A549 (cell line): ENCODE results near the gene TUB.

Source experiments
- HDAC2 ChIP-seq: fragments of 200-600 bp; sonication (generic); IDR thresholded peaks from 2 replicates; pipeline ENCODE4 v1.6.1; 2016
- JUN ChIP-seq, 2 experiments: fragments of >200 bp; sonication (Bioruptor Twin); formaldehyde crosslinking; IDR thresholded peaks; 2 replicates in 1 of 2; 3 replicates in 1 of 2; pipeline ENCODE4 v1.6.1; 2016 to 2017
- POLR2A ChIP-seq: IDR thresholded peaks from 2 replicates; pipeline ENCODE4 v1.6.1; 2012; ENCODE audit warnings: mild to moderate bottlenecking, low read length
- SMC3 ChIP-seq: fragments of >200 bp; sonication (Bioruptor Twin); formaldehyde crosslinking; IDR thresholded peaks from 3 replicates; pipeline ENCODE4 v1.6.1; 2018; ENCODE audit warnings: inconsistent platforms
- ZFP36 ChIP-seq: fragments of 450-650 bp; IDR thresholded peaks from 2 replicates; pipeline ENCODE4 v1.6.1; 2014; ENCODE audit warnings: borderline replicate concordance; ENCODE audit not compliant: partially characterized antibody
- TF ChIP-seq, protein P1 (sequence below): fragments of >200 bp; sonication (Bioruptor Twin); formaldehyde crosslinking; IDR thresholded peaks from 3 replicates; pipeline ENCODE4 v1.5.1; 2016
- TF ChIP-seq, protein P2 (sequence below): fragments of 200-600 bp; sonication (generic); IDR thresholded peaks from 2 replicates; pipeline ENCODE4 v1.6.1; 2016; ENCODE audit warnings: antibody characterized with exemption, mild to moderate bottlenecking, moderate library complexity

DNA sequence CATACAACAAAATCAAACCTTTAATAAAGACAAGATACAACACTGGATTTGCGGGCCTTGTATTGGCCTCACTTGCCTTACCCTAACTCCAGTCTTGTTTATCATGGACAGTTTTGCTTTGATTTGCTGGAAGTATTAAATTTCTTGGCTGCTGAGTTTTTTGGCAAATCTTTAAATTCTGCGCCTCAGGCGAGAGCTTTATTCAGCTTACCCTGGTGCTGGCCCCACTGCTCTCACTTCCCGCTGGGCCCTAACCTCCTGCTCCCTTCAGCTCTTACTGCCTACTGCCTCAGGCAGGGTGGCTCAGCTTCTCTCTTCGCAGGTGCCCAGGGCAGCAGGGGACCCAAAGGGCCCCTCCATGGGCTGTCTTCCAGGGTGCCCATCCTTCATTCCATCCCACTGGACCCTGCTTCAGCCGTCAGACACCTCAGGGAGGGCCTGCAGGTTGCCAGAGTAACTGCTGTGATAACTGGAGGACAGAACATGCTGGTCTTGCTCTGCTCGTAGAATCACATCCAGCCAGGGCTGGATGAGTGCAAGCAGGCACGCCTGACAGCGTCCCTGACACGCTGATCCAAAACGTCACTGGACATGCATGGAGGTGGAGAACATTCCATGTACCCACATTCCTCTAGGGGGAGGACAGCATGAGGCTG is 45.7 kb upstream of the TUB start:
- TF ChIP-seq HDAC2 (no peak), ZFP36 (no peak), SMC3 (no peak), POLR2A (no peak), JUN (IDR thresholded peaks at IDR 0.05) (no peak)
- TF ChIP-seq, protein P1, sequence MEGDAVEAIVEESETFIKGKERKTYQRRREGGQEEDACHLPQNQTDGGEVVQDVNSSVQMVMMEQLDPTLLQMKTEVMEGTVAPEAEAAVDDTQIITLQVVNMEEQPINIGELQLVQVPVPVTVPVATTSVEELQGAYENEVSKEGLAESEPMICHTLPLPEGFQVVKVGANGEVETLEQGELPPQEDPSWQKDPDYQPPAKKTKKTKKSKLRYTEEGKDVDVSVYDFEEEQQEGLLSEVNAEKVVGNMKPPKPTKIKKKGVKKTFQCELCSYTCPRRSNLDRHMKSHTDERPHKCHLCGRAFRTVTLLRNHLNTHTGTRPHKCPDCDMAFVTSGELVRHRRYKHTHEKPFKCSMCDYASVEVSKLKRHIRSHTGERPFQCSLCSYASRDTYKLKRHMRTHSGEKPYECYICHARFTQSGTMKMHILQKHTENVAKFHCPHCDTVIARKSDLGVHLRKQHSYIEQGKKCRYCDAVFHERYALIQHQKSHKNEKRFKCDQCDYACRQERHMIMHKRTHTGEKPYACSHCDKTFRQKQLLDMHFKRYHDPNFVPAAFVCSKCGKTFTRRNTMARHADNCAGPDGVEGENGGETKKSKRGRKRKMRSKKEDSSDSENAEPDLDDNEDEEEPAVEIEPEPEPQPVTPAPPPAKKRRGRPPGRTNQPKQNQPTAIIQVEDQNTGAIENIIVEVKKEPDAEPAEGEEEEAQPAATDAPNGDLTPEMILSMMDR: no peak
- TF ChIP-seq, protein P2, sequence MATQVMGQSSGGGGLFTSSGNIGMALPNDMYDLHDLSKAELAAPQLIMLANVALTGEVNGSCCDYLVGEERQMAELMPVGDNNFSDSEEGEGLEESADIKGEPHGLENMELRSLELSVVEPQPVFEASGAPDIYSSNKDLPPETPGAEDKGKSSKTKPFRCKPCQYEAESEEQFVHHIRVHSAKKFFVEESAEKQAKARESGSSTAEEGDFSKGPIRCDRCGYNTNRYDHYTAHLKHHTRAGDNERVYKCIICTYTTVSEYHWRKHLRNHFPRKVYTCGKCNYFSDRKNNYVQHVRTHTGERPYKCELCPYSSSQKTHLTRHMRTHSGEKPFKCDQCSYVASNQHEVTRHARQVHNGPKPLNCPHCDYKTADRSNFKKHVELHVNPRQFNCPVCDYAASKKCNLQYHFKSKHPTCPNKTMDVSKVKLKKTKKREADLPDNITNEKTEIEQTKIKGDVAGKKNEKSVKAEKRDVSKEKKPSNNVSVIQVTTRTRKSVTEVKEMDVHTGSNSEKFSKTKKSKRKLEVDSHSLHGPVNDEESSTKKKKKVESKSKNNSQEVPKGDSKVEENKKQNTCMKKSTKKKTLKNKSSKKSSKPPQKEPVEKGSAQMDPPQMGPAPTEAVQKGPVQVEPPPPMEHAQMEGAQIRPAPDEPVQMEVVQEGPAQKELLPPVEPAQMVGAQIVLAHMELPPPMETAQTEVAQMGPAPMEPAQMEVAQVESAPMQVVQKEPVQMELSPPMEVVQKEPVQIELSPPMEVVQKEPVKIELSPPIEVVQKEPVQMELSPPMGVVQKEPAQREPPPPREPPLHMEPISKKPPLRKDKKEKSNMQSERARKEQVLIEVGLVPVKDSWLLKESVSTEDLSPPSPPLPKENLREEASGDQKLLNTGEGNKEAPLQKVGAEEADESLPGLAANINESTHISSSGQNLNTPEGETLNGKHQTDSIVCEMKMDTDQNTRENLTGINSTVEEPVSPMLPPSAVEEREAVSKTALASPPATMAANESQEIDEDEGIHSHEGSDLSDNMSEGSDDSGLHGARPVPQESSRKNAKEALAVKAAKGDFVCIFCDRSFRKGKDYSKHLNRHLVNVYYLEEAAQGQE: no peak
